Measurements from ENCODE around the gene KCNC3.
"Not testable (repeated sequence)": the region's sequence is repeated elsewhere in the genome, so short reads cannot be mapped to it uniquely, and the experiment has no call there.

DNA sequence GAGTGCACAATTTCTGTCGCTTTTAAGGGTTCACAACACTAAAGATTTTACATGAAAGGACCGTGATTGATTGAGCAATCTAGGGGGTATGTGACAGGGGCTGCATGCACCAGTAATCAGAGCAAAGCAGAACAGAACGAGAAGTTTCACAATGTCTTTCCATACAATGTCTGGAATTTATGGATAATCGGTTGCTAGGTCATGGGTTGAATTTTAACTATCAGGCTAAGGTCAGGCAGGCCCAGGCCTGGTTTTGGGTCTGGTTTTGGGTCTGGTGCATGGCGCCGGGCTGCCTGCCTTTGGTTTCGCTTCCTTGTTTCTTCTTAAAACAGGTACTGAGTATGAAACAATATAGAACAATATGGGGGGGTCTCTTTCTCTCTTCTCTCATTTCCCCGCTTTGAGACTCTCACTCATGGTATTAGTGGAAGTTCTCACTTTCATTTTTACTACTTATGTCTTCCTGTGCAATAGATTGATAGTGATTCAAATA, 18.0 kb upstream of the KCNC3 start:
- TF ChIP-seq, protein P1, sequence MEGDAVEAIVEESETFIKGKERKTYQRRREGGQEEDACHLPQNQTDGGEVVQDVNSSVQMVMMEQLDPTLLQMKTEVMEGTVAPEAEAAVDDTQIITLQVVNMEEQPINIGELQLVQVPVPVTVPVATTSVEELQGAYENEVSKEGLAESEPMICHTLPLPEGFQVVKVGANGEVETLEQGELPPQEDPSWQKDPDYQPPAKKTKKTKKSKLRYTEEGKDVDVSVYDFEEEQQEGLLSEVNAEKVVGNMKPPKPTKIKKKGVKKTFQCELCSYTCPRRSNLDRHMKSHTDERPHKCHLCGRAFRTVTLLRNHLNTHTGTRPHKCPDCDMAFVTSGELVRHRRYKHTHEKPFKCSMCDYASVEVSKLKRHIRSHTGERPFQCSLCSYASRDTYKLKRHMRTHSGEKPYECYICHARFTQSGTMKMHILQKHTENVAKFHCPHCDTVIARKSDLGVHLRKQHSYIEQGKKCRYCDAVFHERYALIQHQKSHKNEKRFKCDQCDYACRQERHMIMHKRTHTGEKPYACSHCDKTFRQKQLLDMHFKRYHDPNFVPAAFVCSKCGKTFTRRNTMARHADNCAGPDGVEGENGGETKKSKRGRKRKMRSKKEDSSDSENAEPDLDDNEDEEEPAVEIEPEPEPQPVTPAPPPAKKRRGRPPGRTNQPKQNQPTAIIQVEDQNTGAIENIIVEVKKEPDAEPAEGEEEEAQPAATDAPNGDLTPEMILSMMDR (conservative IDR thresholded peaks at IDR 0.05; ENCODE audit: low read length), result not testable (repeated sequence)
- not testable (repeated sequence) for TF ChIP-seq EZH2phosphoT487 (IDR thresholded peaks at IDR 0.05; ENCODE audit: borderline replicate concordance, low read depth, low read length)
